Measurements from ENCODE around the gene WBP11. TPM values are rescaled to one million over a fixed set of nuclear protein-coding genes. Genes with fewer than 3 reads are reported as not detected.

Gene WBP11
- total and polyA plus RNA-seq, 9 of the 15 experiments (the other 6 are each of a cell fraction or from before 2014, with no cell fraction given): 7.7 to 60.8 (median 24.6) TPM

GRCh38 chr12:14840616-14841015, 37.3 kb upstream of the WBP11 start:
- ATAC-seq: no peak
- no peaks in the 10 kb centered on the region for H4K20me1 ChIP-seq (replicated peaks; ENCODE audit: control insufficient read depth, insufficient read depth, low read length)
- no peak overlapping the region for H3K4me3 ChIP-seq
- no peak overlapping the region for H2AFZ ChIP-seq (ENCODE audit: low read depth, low read length)
- in situ Hi-C loops (cut with MboI): loop anchor here (10.0 kb wide), 1 partner anchor 154 kb away; no protein-coding TSS in a partner anchor
- no peaks in the 10 kb centered on the region for H3K27me3 ChIP-seq (ENCODE audit: control insufficient read depth in 2 of 2, insufficient read depth in 2 of 2, low read length in 2 of 2)
- H3K79me2 ChIP-seq (ENCODE audit: control insufficient read depth, insufficient read depth, low read length): no peaks in the 10 kb centered on the region
- no peak for DNase-seq (ENCODE audit: extremely low read depth in 1 of 4, low spot score in 3 of 4)
- no peak overlapping the region for H3K27ac ChIP-seq (ENCODE audit: extremely low read depth, low read depth, low read length)
- no peak overlapping the region for H3K4me2 ChIP-seq (ENCODE audit: insufficient read depth, low read length)
- ChIA-PET CTCF (ENCODE audit: low intra/inter-chr PET ratio) (no interaction called here), POLR2A (no interaction called here)
- H3K9me1 ChIP-seq (ENCODE audit: control insufficient read depth, insufficient read depth, low read length): no peaks in the 10 kb centered on the region
- FAIRE-seq: no peak
- TF ChIP-seq TEAD2 (tag; IDR thresholded peaks at IDR 0.05) (no peak), PML (IDR thresholded peaks at IDR 0.05; ENCODE audit: low read length) (no peak), ADNP (tag; IDR thresholded peaks at IDR 0.05) (no peak), ZNF551 (CRISPR knock-in tag; IDR thresholded peaks at IDR 0.05) (no peak), MIER1 (IDR thresholded peaks at IDR 0.05; ENCODE audit: low read depth) (no peak), MEIS2 (IDR thresholded peaks at IDR 0.05; ENCODE audit: partially characterized antibody) (no peak), HMGN3 (IDR thresholded peaks at IDR 0.05; ENCODE audit: borderline replicate concordance, extremely low read depth, insufficient read length, low read depth, low read length) (no peak), MCM5 (IDR thresholded peaks at IDR 0.05; ENCODE audit: low read depth) (no peak), ZNF24 (IDR thresholded peaks at IDR 0.05) (no peak), HSF4 (CRISPR knock-in tag; IDR thresholded peaks at IDR 0.05; ENCODE audit: borderline replicate concordance) (no peak), ZNF655 (CRISPR knock-in tag; IDR thresholded peaks at IDR 0.05) (no peak), ZNF253 (CRISPR knock-in tag; conservative IDR thresholded peaks at IDR 0.05) (no peak), NFE2 (IDR thresholded peaks at IDR 0.05; ENCODE audit: low read depth) (no peak), ZNF274 (IDR thresholded peaks at IDR 0.05; ENCODE audit: borderline replicate concordance, low read depth, low read length) (no peak), YBX1 (IDR thresholded peaks at IDR 0.05) (no peak), RBM15 (IDR thresholded peaks at IDR 0.05; ENCODE audit: insufficient read depth, low read length) (no peak), CBX5 (IDR thresholded peaks at IDR 0.05; ENCODE audit: borderline replicate concordance, low read depth) (no peak), NR3C1 (CRISPR knock-in tag; IDR thresholded peaks at IDR 0.05) (no peak), GTF2A2 (tag; IDR thresholded peaks at IDR 0.05) (no peak)
- BruUV-seq (replicated peaks): no TSS peak
- no peaks in the 10 kb centered on the region for H3K36me3 ChIP-seq (ENCODE audit: control insufficient read depth, insufficient read depth, low read length)
- H3K9ac ChIP-seq (ENCODE audit: insufficient read depth in 1 of 2, low read depth in 2 of 2, low read length in 2 of 2): no peak overlapping the region
- peaks cover 0 to 18% of the 10 kb centered on the region in 2 experiments; a peak in 3 of 5 replicates for H3K4me1 ChIP-seq (replicated peaks in 1 of 2; ENCODE audit: control insufficient read depth in 2 of 2, insufficient read depth in 2 of 2, low read length in 2 of 2)
- no peaks in the 10 kb centered on the region for H3K9me3 ChIP-seq (replicated peaks; ENCODE audit: control insufficient read depth, insufficient read depth, low read depth, low read length)
- intact Hi-C loops (cut with micrococcal nuclease): loop anchor here (5.0 to 10.0 kb wide), 2 partner anchors 38 to 84 kb away; partner anchors contain the start of genes C12orf60 and WBP11
- WGBS (ENCODE audit: insufficient coverage, low coverage, missing lambda C conversion rate): 17% methylated on average over 4 of the region's 4 CpGs
